CD14-positive monocyte (primary cell): Measurements from ENCODE around the gene FBXO11. TPM values are rescaled to one million over a fixed set of nuclear protein-coding genes. Genes with fewer than 3 reads are reported as not detected.

Experiments used
- DNase-seq, 3 donors: peaks; one replicate each; pipeline ENCODE4 v3.0.0-alpha.2; 2011 to 2022
- H2AFZ ChIP-seq: 2 replicates; pipeline ENCODE4 v1.6.0; 2012; ENCODE audit warnings: mild to moderate bottlenecking, low read depth, low read length, inconsistent platforms; ENCODE audit not compliant: insufficient read depth, poor library complexity, severe bottlenecking
- H3K27ac ChIP-seq, 2 donors: 1 replicate in 1 of 2; 2 replicates in 1 of 2; pipeline ENCODE4 v1.5.1; 2012 to 2013; ENCODE audit warnings: low read length in 2 of 2, control low read depth in 1 of 2, inconsistent platforms in 1 of 2, low read depth in 1 of 2, mild to moderate bottlenecking in 1 of 2
- H3K27me3 ChIP-seq, 2 donors: one replicate each; pipeline versions ENCODE4 v1.6.0 to v1.6.1; 2011 to 2013; ENCODE audit warnings: low read length in 2 of 2; ENCODE audit not compliant: control insufficient read depth in 2 of 2, insufficient read depth in 2 of 2
- H3K36me3 ChIP-seq, 2 donors: replicated peaks in 1 of 2; 1 replicate in 1 of 2; 2 replicates in 1 of 2; pipeline versions ENCODE4 v1.5.1 to v1.6.1; 2012 to 2013; ENCODE audit warnings: low read length in 2 of 2, control low read depth in 1 of 2, inconsistent platforms in 1 of 2, mild to moderate bottlenecking in 1 of 2; ENCODE audit not compliant: insufficient read depth in 2 of 2, control insufficient read depth in 1 of 2
- H3K4me1 ChIP-seq, 2 donors: 1 replicate in 1 of 2; 2 replicates in 1 of 2; pipeline versions ENCODE4 v1.5.1 to v1.6.1; 2012 to 2013; ENCODE audit warnings: low read length in 2 of 2, control low read depth in 1 of 2, inconsistent platforms in 1 of 2, mild to moderate bottlenecking in 1 of 2, moderate library complexity in 1 of 2; ENCODE audit not compliant: insufficient read depth in 2 of 2, control insufficient read depth in 1 of 2
- H3K4me2 ChIP-seq: replicated peaks from 2 replicates; pipeline ENCODE3; 2012; ENCODE audit warnings: low read length, moderate library complexity, mild to moderate bottlenecking; ENCODE audit not compliant: poor library complexity, severe bottlenecking; ENCODE audit errors: extremely low read depth
- H3K4me3 ChIP-seq, 3 experiments: fragments of 200-600 bp in 1 of 3; sonication (generic) in 1 of 3; replicated peaks in 1 of 3; 1 replicate in 2 of 3; 2 replicates in 1 of 3; pipeline ENCODE4 v1.5.1; 2011 to 2013; ENCODE audit warnings: low read length in 3 of 3, mild to moderate bottlenecking in 3 of 3, control low read depth in 2 of 3, low read depth in 2 of 3, inconsistent platforms in 1 of 3, moderate library complexity in 1 of 3
- H3K79me2 ChIP-seq: 2 replicates; pipeline ENCODE4 v1.6.0; 2012; ENCODE audit warnings: mild to moderate bottlenecking, control low read depth, inconsistent platforms, low read length, moderate library complexity; ENCODE audit not compliant: insufficient read depth
- H3K9ac ChIP-seq: 2 replicates; pipeline ENCODE4 v1.6.0; 2017; ENCODE audit warnings: low read length, mild to moderate bottlenecking; ENCODE audit not compliant: insufficient read depth, poor library complexity, severe bottlenecking
- H3K9me3 ChIP-seq, 2 donors: replicated peaks in 1 of 2; 1 replicate in 1 of 2; 2 replicates in 1 of 2; pipeline versions ENCODE4 v1.5.1 to v1.6.1; 2012 to 2013; ENCODE audit warnings: low read length in 2 of 2, control low read depth in 1 of 2; ENCODE audit not compliant: control insufficient read depth in 1 of 2, insufficient read depth in 1 of 2
- H4K20me1 ChIP-seq: 2 replicates; pipeline ENCODE4 v1.6.0; 2012; ENCODE audit warnings: mild to moderate bottlenecking, low read length, control low read depth, moderate library complexity; ENCODE audit not compliant: insufficient read depth
- H3K27ac Mint-ChIP-seq, 7 donors: one replicate each; pipeline ENCODE4 v1.8.0; 2020; ENCODE audit warnings: mild to moderate bottlenecking in 7 of 7, mixed read lengths in 7 of 7, moderate library complexity in 6 of 7, inconsistent platforms in 2 of 7
- H3K27me3 Mint-ChIP-seq, 3 donors: one replicate each; pipeline ENCODE4 v1.8.0; 2021 to 2022; ENCODE audit warnings: low read depth in 3 of 3, mild to moderate bottlenecking in 3 of 3, mixed read lengths in 3 of 3, moderate library complexity in 3 of 3, inconsistent platforms in 1 of 3
- H3K36me3 Mint-ChIP-seq, 2 donors: one replicate each; pipeline ENCODE4 v1.8.0; 2020; ENCODE audit warnings: mixed read lengths in 2 of 2, inconsistent platforms in 1 of 2, mild to moderate bottlenecking in 1 of 2
- H3K4me1 Mint-ChIP-seq: one replicate; pipeline ENCODE4 v1.8.0; 2020; ENCODE audit warnings: mild to moderate bottlenecking, mixed read lengths
- H3K4me3 Mint-ChIP-seq, 2 donors: one replicate each; pipeline ENCODE4 v1.8.0; 2020; ENCODE audit warnings: mild to moderate bottlenecking in 2 of 2, mixed read lengths in 2 of 2, moderate library complexity in 1 of 2
- H3K9me3 Mint-ChIP-seq, 7 donors: one replicate each; pipeline ENCODE4 v1.8.0; 2020 to 2022; ENCODE audit warnings: mixed read lengths in 7 of 7, mild to moderate bottlenecking in 6 of 7, moderate library complexity in 6 of 7, inconsistent platforms in 2 of 7
- WGBS: methylation state at CpG from one replicate; pipeline ENCODE4 v1.1.5; 2013; ENCODE audit warnings: missing lambda C conversion rate; ENCODE audit not compliant: insufficient coverage; 5-methylcytosine and 5-hydroxymethylcytosine counted together
- intact Hi-C, 2 donors: fragments of 100-400 bp; cut with micrococcal nuclease; formaldehyde crosslinking; loops; one replicate each; pipeline versions ENCODE4 v1.15.0 to v1.15.1; 2023
- polyA plus RNA-seq, 3 donors: library from polyadenylated mRNA; depleted of rRNA in 1 of 3; unstranded in 2 of 3; stranded (reverse) in 1 of 3; fragments of 300-500 nt in 2 of 3; fragments of >200 nt in 1 of 3; fragmentation: Illumina TruSeq in 2 of 3; gene quantifications; 1 replicate in 2 of 3; 2 replicates in 1 of 3; pipeline ENCODE4 v1.2.3, GENCODE V29; 2012 to 2021
- TF ChIP-seq, protein P1 (sequence below): fragments of 200-600 bp; IDR thresholded peaks from one replicate; pipeline ENCODE4 v1.8.0; 2022; ENCODE audit warnings: antibody characterized with exemption, mild to moderate bottlenecking

The FBXO11 gene
- polyA plus RNA-seq, 3 donors: 2.2 to 51.3 (median 4.6) TPM

DNA sequence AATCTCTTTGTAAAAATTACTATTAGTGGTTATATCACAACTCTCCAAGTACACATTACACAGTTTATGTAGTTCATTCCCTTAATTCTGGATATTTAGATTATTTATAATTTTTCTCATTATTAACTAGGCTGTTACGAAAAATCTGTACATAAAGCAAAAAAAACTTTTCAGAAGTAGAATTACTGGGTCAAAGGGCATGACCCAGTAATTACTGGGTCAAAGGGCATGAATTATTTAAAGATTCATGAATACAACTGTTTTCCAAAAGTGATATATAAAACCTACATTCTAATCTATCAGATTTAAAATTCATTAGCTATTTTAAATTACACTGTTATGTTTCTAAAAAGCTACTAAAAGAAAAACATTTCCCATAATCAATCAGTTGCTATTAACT is 68.0 kb downstream of the FBXO11 start:
- Mint-ChIP-seq H3K27me3 (no peaks in the 10 kb centered on the region), H3K4me3 (no peak overlapping the region)

DNA sequence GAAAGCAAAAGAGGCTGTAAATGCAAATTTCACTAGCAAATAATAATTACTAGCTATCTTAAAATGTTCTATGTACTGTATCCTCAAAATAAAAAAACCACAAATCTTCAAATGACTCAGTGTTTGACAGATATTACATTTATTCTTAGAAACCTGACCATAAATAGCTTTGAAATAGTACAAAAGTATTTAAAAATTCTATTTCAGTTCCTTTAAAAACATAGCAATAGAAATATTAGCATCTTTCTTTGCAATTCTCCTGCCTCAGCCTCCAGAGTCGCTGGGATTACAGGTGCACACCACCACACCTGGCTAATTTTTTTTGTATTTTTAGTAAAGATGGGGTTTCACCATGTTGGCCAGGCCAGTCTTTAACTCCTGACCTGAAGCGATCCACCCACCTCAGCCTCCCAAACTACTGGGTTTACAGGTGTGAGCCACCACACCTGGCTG is 72.8 kb downstream of the FBXO11 start:
- Mint-ChIP-seq H3K36me3 (peaks cover 68 to 93% of the 10 kb centered on the region in 2 donors), H3K9me3 (no peaks in the 10 kb centered on the region), H3K4me3 (no peak overlapping the region), H3K27me3 (no peaks in the 10 kb centered on the region), H3K4me1 (no peaks in the 10 kb centered on the region), H3K27ac (peak overlapping the region in 1 of 7 donors; percentile 9)
- no CpG with 5 or more reads among the region's 2 CpGs for WGBS
- H3K27ac ChIP-seq: no peak overlapping the region
- intact Hi-C loops: no loop called here
- no peaks in the 10 kb centered on the region for H3K4me1 ChIP-seq
- no peak overlapping the region for H3K9ac ChIP-seq
- H3K4me2 ChIP-seq: no peak overlapping the region
- H3K9me3 ChIP-seq: no peaks in the 10 kb centered on the region
- no peak overlapping the region for H3K4me3 ChIP-seq
- TF ChIP-seq, protein P1, sequence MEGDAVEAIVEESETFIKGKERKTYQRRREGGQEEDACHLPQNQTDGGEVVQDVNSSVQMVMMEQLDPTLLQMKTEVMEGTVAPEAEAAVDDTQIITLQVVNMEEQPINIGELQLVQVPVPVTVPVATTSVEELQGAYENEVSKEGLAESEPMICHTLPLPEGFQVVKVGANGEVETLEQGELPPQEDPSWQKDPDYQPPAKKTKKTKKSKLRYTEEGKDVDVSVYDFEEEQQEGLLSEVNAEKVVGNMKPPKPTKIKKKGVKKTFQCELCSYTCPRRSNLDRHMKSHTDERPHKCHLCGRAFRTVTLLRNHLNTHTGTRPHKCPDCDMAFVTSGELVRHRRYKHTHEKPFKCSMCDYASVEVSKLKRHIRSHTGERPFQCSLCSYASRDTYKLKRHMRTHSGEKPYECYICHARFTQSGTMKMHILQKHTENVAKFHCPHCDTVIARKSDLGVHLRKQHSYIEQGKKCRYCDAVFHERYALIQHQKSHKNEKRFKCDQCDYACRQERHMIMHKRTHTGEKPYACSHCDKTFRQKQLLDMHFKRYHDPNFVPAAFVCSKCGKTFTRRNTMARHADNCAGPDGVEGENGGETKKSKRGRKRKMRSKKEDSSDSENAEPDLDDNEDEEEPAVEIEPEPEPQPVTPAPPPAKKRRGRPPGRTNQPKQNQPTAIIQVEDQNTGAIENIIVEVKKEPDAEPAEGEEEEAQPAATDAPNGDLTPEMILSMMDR: no peak
- peaks cover 12% of the 10 kb centered on the region for H3K79me2 ChIP-seq
- DNase-seq: no peak
- no peak overlapping the region for H2AFZ ChIP-seq
- no peaks in the 10 kb centered on the region for H3K27me3 ChIP-seq
- peaks cover 43% of the 10 kb centered on the region for H4K20me1 ChIP-seq
- peaks cover 87 to 100% of the 10 kb centered on the region in 2 donors for H3K36me3 ChIP-seq

More for the DNA sequence above, 68.0 kb downstream of the FBXO11 start:
- Histone ChIP-seq H3K9me3 (no peaks in the 10 kb centered on the region), H3K4me3 (no peak overlapping the region), H4K20me1 (peaks cover 82% of the 10 kb centered on the region), H3K27me3 (no peaks in the 10 kb centered on the region), H3K36me3 (peaks cover 59 to 68% of the 10 kb centered on the region in 2 donors), H3K4me1 (no peaks in the 10 kb centered on the region), H3K9ac (no peak overlapping the region), H2AFZ (no peak overlapping the region), H3K4me2 (no peak overlapping the region), H3K79me2 (peaks cover 56% of the 10 kb centered on the region), H3K27ac (no peak overlapping the region)
- no CpG with 5 or more reads among the region's 1 CpG for WGBS
- Mint-ChIP-seq H3K27ac (no peak overlapping the region), H3K4me1 (peaks cover 2% of the 10 kb centered on the region), H3K9me3 (no peaks in the 10 kb centered on the region), H3K36me3 (peaks cover 51 to 78% of the 10 kb centered on the region in 2 donors)
- intact Hi-C loops: no loop called here
- TF ChIP-seq, protein P1: no peak
- DNase-seq: no peak
